Measurements from ENCODE around the gene LRMDA.

The LRMDA gene

DNA sequence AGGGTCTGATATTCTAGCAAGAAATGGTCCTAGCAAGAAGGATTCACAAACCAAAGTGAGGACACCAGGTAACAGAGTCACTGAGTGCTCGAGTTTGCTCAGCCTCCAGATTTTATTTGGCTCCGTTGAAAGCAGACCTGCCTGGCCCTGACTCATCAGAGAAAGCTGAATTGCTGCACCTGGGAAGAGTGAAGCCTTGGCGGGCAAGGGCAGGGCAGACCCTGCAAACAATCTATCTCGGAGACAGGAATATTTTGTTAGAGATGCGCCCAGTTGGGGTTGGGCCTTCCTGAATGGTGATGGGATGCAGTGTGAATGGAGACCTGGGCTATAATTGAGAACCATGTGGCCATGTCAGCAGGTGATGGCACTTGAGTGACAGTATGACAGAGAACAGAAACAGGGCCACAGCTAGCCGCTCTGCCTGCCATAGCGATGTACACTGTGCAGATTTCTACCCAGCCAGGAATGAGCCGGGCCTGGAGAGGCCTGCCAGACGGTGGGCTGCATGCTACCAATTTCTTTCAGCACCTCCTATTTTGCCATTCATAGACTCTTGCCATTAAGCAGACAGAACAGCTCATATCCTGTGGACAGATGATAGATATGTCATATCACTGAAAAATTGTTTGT, 744.2 kb downstream of the LRMDA start:
- TF ChIP-seq CREB1 (IDR thresholded peaks at IDR 0.05; ENCODE audit: low read depth) (no peak), ZBTB7A (IDR thresholded peaks at IDR 0.05; ENCODE audit: low read depth) (no peak)
- TF ChIP-seq, protein P1, sequence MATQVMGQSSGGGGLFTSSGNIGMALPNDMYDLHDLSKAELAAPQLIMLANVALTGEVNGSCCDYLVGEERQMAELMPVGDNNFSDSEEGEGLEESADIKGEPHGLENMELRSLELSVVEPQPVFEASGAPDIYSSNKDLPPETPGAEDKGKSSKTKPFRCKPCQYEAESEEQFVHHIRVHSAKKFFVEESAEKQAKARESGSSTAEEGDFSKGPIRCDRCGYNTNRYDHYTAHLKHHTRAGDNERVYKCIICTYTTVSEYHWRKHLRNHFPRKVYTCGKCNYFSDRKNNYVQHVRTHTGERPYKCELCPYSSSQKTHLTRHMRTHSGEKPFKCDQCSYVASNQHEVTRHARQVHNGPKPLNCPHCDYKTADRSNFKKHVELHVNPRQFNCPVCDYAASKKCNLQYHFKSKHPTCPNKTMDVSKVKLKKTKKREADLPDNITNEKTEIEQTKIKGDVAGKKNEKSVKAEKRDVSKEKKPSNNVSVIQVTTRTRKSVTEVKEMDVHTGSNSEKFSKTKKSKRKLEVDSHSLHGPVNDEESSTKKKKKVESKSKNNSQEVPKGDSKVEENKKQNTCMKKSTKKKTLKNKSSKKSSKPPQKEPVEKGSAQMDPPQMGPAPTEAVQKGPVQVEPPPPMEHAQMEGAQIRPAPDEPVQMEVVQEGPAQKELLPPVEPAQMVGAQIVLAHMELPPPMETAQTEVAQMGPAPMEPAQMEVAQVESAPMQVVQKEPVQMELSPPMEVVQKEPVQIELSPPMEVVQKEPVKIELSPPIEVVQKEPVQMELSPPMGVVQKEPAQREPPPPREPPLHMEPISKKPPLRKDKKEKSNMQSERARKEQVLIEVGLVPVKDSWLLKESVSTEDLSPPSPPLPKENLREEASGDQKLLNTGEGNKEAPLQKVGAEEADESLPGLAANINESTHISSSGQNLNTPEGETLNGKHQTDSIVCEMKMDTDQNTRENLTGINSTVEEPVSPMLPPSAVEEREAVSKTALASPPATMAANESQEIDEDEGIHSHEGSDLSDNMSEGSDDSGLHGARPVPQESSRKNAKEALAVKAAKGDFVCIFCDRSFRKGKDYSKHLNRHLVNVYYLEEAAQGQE (IDR thresholded peaks at IDR 0.05; ENCODE audit: low read depth) = no peak

DNA sequence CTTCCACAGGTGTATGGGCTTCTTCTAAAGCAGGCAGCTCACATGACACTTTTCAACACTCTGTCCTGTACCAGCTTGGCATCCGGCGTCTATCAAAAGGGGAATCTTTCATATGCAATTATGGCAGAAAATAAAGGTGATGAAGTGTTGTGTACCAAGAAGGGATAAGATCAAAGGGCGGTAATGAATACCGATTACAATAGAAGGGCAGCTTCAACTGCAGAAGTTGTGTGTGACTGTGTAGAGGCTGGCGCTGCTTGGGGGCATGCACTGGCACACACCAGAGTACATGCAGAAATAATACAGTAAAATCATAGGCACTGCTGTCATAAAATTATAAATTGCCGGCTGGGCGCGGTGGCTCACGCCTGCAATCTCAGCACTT, 744.7 kb downstream of the LRMDA start:
- TF ChIP-seq CREB1 (IDR thresholded peaks at IDR 0.05; ENCODE audit: low read depth) (no peak), EP300 (IDR thresholded peaks at IDR 0.05; ENCODE audit: borderline replicate concordance) (no peak), YY1 (IDR thresholded peaks at IDR 0.05; ENCODE audit: low read depth) (no peak), CEBPB (IDR thresholded peaks at IDR 0.05) (no peak), ZBTB7A (IDR thresholded peaks at IDR 0.05; ENCODE audit: low read depth) (no peak), FOXM1 (IDR thresholded peaks at IDR 0.05; ENCODE audit: borderline replicate concordance, low read depth) (no peak), EGR1 (IDR thresholded peaks at IDR 0.05) (no peak), NFIC (IDR thresholded peaks at IDR 0.05) (no peak)
- TF ChIP-seq, protein P2, sequence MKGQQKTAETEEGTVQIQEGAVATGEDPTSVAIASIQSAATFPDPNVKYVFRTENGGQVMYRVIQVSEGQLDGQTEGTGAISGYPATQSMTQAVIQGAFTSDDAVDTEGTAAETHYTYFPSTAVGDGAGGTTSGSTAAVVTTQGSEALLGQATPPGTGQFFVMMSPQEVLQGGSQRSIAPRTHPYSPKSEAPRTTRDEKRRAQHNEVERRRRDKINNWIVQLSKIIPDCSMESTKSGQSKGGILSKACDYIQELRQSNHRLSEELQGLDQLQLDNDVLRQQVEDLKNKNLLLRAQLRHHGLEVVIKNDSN (IDR thresholded peaks at IDR 0.05) = no peak
- TF ChIP-seq, protein P3, sequence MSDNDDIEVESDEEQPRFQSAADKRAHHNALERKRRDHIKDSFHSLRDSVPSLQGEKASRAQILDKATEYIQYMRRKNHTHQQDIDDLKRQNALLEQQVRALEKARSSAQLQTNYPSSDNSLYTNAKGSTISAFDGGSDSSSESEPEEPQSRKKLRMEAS (IDR thresholded peaks at IDR 0.05) = no peak
- TF ChIP-seq, protein P1 (IDR thresholded peaks at IDR 0.05; ENCODE audit: low read depth) = no peak

DNA sequence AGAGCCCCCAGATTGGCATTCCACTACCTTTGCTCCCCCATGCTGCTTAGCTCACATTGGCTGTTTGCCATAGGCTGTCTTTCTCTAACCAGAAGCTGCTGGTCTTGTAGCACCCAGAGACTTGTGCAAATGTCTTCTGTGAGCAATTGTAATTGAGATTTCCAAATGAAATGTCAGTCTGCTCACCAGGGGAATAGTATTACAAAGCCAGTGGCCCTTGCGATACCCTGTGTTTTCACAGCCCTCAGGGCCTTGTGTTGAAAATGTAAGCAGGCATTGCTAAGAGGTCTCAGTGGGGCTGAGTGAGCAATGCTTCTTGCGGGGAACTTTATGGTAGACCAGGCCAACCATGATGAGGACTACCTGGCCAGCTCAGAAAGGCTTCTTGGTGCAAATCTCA, 746.5 kb downstream of the LRMDA start:
- TF ChIP-seq YY1 (IDR thresholded peaks at IDR 0.05; ENCODE audit: low read depth) = no peak
- no peak for TF ChIP-seq NFIC (IDR thresholded peaks at IDR 0.05)
- TF ChIP-seq EGR1 (IDR thresholded peaks at IDR 0.05) = no peak
- TF ChIP-seq ZBTB7A (IDR thresholded peaks at IDR 0.05; ENCODE audit: low read depth) = no peak
- TF ChIP-seq, protein P3 (IDR thresholded peaks at IDR 0.05) = no peak
- TF ChIP-seq TEAD4 (IDR thresholded peaks at IDR 0.05) = no peak
- no peak for TF ChIP-seq TCF12 (IDR thresholded peaks at IDR 0.05; ENCODE audit: low read depth)
- TF ChIP-seq FOXM1 (IDR thresholded peaks at IDR 0.05; ENCODE audit: borderline replicate concordance, low read depth) = no peak
- TF ChIP-seq CREB1 (IDR thresholded peaks at IDR 0.05; ENCODE audit: low read depth) = no peak
- TF ChIP-seq, protein P1 (IDR thresholded peaks at IDR 0.05; ENCODE audit: low read depth) = no peak
- TF ChIP-seq TAF1 (IDR thresholded peaks at IDR 0.05; ENCODE audit: low read depth) = no peak
- TF ChIP-seq RAD21 (IDR thresholded peaks at IDR 0.05; ENCODE audit: low read depth) = no peak
- TF ChIP-seq CEBPB (IDR thresholded peaks at IDR 0.05) = no peak
- TF ChIP-seq EP300 (IDR thresholded peaks at IDR 0.05; ENCODE audit: borderline replicate concordance) = no peak
- TF ChIP-seq, protein P2 (IDR thresholded peaks at IDR 0.05) = no peak

DNA sequence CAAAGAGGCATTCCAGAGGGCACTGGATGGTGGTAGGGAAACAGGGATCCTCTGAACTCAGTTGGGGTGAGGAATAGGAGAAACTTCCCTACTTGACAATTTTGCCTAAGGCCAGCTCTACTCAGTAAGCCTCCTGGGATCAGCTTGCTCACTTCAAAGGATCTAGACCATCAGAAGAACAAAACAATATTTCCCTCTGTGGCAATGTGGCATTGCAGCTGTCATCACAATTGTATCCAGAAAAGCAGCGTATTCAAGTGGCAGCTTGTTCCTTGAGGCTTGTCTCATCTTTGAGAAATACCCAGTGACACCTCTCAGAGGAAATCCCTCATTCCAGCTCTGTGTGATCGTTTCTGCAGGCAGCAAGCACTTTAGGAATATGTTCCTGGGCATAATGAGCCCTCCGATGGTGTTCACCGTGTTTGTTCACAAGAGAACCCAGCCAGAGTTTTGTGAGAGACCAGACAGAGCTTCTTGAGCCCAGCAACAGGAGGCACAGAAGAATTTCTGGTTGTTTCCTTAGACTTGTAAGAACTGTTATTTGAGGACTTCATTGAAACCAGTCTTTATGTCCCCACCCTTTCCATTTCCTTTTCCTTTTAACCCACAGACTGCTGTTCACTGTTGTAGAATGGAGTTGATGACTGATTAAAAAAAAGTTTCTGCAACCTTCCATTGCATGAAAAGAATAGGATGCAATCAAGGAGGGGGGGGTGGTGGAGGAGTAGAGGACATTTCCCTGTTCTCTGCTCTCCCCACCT, 747.3 kb downstream of the LRMDA start:
- no peak for TF ChIP-seq EP300 (IDR thresholded peaks at IDR 0.05; ENCODE audit: borderline replicate concordance)
- TF ChIP-seq EGR1 (IDR thresholded peaks at IDR 0.05) = no peak

Measured in Ishikawa (cell line).